Medulla oblongata (tissue), 1 donor: ENCODE measurements around the gene BLOC1S1.

Experiments
- DNase-seq: peaks from one replicate; pipeline ENCODE4 v3.0.0-alpha.2; 2015; ENCODE audit errors: extremely low spot score

Gene BLOC1S1

GRCh38 chr12:55694651-55695050 lies 21.2 kb upstream of the BLOC1S1 start:
- no peak for DNase-seq

GRCh38 chr12:55695349-55695748 lies 20.5 kb upstream of the BLOC1S1 start:
- no peak for DNase-seq

GRCh38 chr12:55696141-55696540 lies 19.7 kb upstream of the BLOC1S1 start:
- no peak for DNase-seq

- no peak for DNase-seq
These were observed 18.9 kb upstream of the BLOC1S1 start for GRCh38 chr12:55696796-55697462.

GRCh38 chr12:55697686-55698085 lies 18.2 kb upstream of the BLOC1S1 start:
- DNase-seq = no peak

- DNase-seq = no peak
These were observed 17.4 kb upstream of the BLOC1S1 start for GRCh38 chr12:55698241-55698955.

GRCh38 chr12:55698965-55699364 lies 16.9 kb upstream of the BLOC1S1 start:
- DNase-seq = no peak

- no peak for DNase-seq
These were observed 16.3 kb upstream of the BLOC1S1 start for GRCh38 chr12:55699471-55700055.

- DNase-seq = no peak
These were observed 15.4 kb upstream of the BLOC1S1 start for GRCh38 chr12:55700255-55701018.

- DNase-seq = no peak
These were observed 13.0 kb upstream of the BLOC1S1 start for GRCh38 chr12:55702861-55703260.

GRCh38 chr12:55703288-55703687 lies 12.6 kb upstream of the BLOC1S1 start:
- peak; percentile 45 for DNase-seq

GRCh38 chr12:55703901-55704761 lies 11.7 kb upstream of the BLOC1S1 start:
- peak; percentile 30 for DNase-seq

GRCh38 chr12:55704824-55705718 lies 10.8 kb upstream of the BLOC1S1 start:
- DNase-seq = peak; percentile 22

- no peak for DNase-seq
These were observed 10.0 kb upstream of the BLOC1S1 start for GRCh38 chr12:55705782-55706402.

- no peak for DNase-seq
These were observed 9.2 kb upstream of the BLOC1S1 start for GRCh38 chr12:55706568-55707218.

GRCh38 chr12:55707219-55707671 lies 8.6 kb upstream of the BLOC1S1 start:
- DNase-seq = no peak

- DNase-seq = peak; percentile 71
These were observed 7.8 kb upstream of the BLOC1S1 start, which contains the start of gene ITGA7 for GRCh38 chr12:55707841-55708694. Gene ITGA7, minus strand, starts transcription at chr12:55707904. Its CDS starts 222 bp downstream, at chr12:55707682.

GRCh38 chr12:55708695-55709233 lies 7.1 kb upstream of the BLOC1S1 start:
- peak; percentile 10 for DNase-seq
